ENCODE results near the gene ADGRD1.

ADGRD1 gene

GRCh38 chr12:131188131-131189050, 234.7 kb downstream of the ADGRD1 start:
- no peak for DNase-seq

GRCh38 chr12:131189781-131190180, 236.1 kb downstream of the ADGRD1 start:
- no peak for DNase-seq

GRCh38 chr12:131190965-131191364, 237.3 kb downstream of the ADGRD1 start:
- DNase-seq: no peak
